BLaER1 treated with 17β-estradiol and CSF1 and Interleukin-3, amounts not matched to agents 10 nM and 100 nM (cell line): ENCODE data around the gene SEMA3C.

Experiments
- H3K27ac ChIP-seq, 11 experiments: shearing (Covaris generic); formaldehyde crosslinking; 2 replicates each; pipeline ENCODE4 v1.8.1; 2022
- H3K27me3 ChIP-seq, 11 experiments: shearing (Covaris generic); formaldehyde crosslinking; 2 replicates each; pipeline ENCODE4 v1.8.1; 2022
- H3K36me3 ChIP-seq, 11 experiments: shearing (Covaris generic); formaldehyde crosslinking; 2 replicates each; pipeline ENCODE4 v1.8.1; 2022
- H3K4me1 ChIP-seq, 10 experiments: shearing (Covaris generic); formaldehyde crosslinking; 2 replicates each; pipeline ENCODE4 v1.8.1; 2022
- H3K4me2 ChIP-seq, 11 experiments: shearing (Covaris generic); formaldehyde crosslinking; 2 replicates each; pipeline ENCODE4 v1.8.1; 2022
- H3K4me3 ChIP-seq, 10 experiments: shearing (Covaris generic); formaldehyde crosslinking; 2 replicates each; pipeline ENCODE4 v1.8.1; 2022
- H3K9ac ChIP-seq, 11 experiments: shearing (Covaris generic); formaldehyde crosslinking; 2 replicates each; pipeline ENCODE4 v1.8.1; 2022
- H3K9me3 ChIP-seq, 11 experiments: shearing (Covaris generic); formaldehyde crosslinking; replicated peaks in 1 of 11; 2 replicates each; pipeline ENCODE4 v1.8.1; 2022
- H4K20me1 ChIP-seq, 11 experiments: shearing (Covaris generic); formaldehyde crosslinking; 2 replicates each; pipeline ENCODE4 v1.8.1; 2022
- Cebpa-rat ChIP-seq, 11 experiments: shearing (Covaris generic); IDR thresholded peaks; 2 replicates each; pipeline ENCODE4 v1.8.1; 2022

Gene SEMA3C

GRCh38 chr7:80763704-80764103 lies 155.1 kb downstream of the SEMA3C start:
- Histone ChIP-seq H4K20me1 (no peaks in the 10 kb centered on the region), H3K9me3 (no peaks in the 10 kb centered on the region), H3K36me3 (no peaks in the 10 kb centered on the region), H3K27ac (no peak overlapping the region), H3K4me1 (no peaks in the 10 kb centered on the region), H3K4me2 (no peak overlapping the region), H3K4me3 (no peak overlapping the region), H3K9ac (no peak overlapping the region), H3K27me3 (no peaks in the 10 kb centered on the region)
- no peak for TF ChIP-seq Cebpa-rat (IDR thresholded peaks at IDR 0.05)

- H3K9ac ChIP-seq = no peak overlapping the region
- H3K36me3 ChIP-seq = no peaks in the 10 kb centered on the region
- TF ChIP-seq Cebpa-rat (IDR thresholded peaks at IDR 0.05) = no peak
- H3K9me3 ChIP-seq = no peaks in the 10 kb centered on the region
- H3K4me3 ChIP-seq = no peak overlapping the region
- H3K27me3 ChIP-seq = no peaks in the 10 kb centered on the region
- no peaks in the 10 kb centered on the region for H4K20me1 ChIP-seq
- no peak overlapping the region for H3K4me2 ChIP-seq
- H3K27ac ChIP-seq = no peak overlapping the region
- no peaks in the 10 kb centered on the region for H3K4me1 ChIP-seq
Observed at GRCh38 chr7:80763289-80763688, 155.6 kb downstream of the SEMA3C start.

DNA sequence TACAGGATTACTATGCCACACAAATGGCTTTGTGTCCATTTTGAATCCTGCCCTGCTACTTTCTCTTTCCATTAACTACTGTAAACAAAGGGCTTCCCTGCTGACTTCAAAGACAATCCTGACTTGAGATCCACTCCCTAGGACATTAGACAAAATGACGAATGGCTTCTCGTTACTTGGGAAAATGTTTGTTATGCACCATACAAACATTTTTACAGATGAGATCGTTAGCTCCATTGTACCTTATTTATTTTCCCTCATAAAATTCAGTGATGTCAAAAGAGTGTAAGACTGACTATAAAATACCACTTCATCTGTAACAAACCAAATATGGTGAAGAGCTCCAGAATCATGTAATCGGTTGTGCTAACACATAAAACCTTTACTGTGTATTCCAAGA lies 158.6 kb downstream of the SEMA3C start:
- Histone ChIP-seq H3K9me3 (no peaks in the 10 kb centered on the region), H3K9ac (no peak overlapping the region), H3K36me3 (no peaks in the 10 kb centered on the region), H3K4me1 (no peaks in the 10 kb centered on the region), H3K27me3 (no peaks in the 10 kb centered on the region), H3K4me3 (no peak overlapping the region), H3K4me2 (no peak overlapping the region), H3K27ac (no peak overlapping the region), H4K20me1 (no peaks in the 10 kb centered on the region)
- TF ChIP-seq Cebpa-rat (IDR thresholded peaks at IDR 0.05) = no peak

- no peaks in the 10 kb centered on the region for H3K36me3 ChIP-seq
- no peaks in the 10 kb centered on the region for H3K9me3 ChIP-seq
- H3K4me1 ChIP-seq = no peaks in the 10 kb centered on the region
- no peak overlapping the region for H3K27ac ChIP-seq
- no peaks in the 10 kb centered on the region for H3K27me3 ChIP-seq
- H3K4me2 ChIP-seq = no peak overlapping the region
- H4K20me1 ChIP-seq = no peaks in the 10 kb centered on the region
- no peak overlapping the region for H3K4me3 ChIP-seq
- no peak for TF ChIP-seq Cebpa-rat (IDR thresholded peaks at IDR 0.05)
- no peak overlapping the region for H3K9ac ChIP-seq
Observed at GRCh38 chr7:80752954-80753690, 165.7 kb downstream of the SEMA3C start.

DNA sequence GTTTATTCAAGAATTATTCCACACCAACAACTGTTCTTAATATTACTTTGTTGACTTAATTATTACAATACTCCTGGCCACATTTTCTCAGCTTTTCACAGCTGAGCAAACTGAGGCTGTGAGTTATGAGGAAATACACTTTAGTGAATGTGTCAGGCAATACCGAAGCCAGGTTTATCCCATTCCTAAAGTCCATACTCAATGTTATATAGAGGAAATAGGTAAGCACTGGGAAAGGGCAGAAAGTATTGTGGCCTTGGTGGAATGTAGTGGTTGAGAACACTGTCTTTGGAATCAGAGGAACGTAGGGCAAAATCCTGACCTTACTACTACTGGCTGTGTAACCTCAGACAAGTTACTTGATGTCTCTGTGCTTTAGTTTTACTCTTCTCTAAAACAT lies 169.6 kb downstream of the SEMA3C start:
- Histone ChIP-seq H3K4me1 (no peaks in the 10 kb centered on the region), H3K27me3 (no peaks in the 10 kb centered on the region), H3K4me2 (no peak overlapping the region), H3K9ac (no peak overlapping the region), H3K27ac (no peak overlapping the region), H3K4me3 (no peak overlapping the region), H4K20me1 (no peaks in the 10 kb centered on the region), H3K9me3 (no peaks in the 10 kb centered on the region), H3K36me3 (no peaks in the 10 kb centered on the region)
- no peak for TF ChIP-seq Cebpa-rat (IDR thresholded peaks at IDR 0.05)

DNA sequence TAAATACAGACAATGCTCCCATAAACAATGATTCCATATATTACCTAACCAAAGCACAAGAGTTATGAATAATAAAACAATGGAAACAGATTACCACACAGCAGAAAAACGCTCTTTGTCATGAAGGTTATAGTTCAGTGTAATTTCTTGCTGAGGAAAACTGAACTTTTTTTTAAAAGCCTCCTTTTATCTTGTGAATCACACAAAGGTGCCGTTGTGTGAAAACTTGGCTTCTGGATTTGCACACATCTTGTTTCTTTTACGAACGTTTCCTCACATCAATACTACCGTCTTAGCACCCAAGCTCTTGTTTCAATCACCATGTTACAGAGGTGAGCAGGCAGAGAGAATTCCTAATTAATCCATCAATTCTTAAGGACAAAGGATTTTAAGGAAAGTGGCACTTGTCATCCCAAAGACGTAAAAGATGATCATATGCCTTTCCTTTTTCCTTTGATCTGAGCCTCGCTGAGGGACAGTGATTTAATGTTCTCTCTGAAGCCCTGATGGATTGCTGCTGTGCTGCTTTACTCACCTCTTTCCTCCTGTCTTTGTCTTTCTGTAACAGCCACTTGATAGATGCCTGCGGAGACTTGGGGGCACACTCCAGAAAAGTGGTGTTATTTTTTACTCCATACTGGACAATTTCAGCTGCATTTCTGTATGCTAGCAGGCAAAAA lies 170.3 kb downstream of the SEMA3C start:
- H4K20me1 ChIP-seq = no peaks in the 10 kb centered on the region
- H3K4me3 ChIP-seq = no peak overlapping the region
- no peak overlapping the region for H3K4me2 ChIP-seq
- TF ChIP-seq Cebpa-rat (IDR thresholded peaks at IDR 0.05) = no peak
- no peak overlapping the region for H3K27ac ChIP-seq
- no peaks in the 10 kb centered on the region for H3K27me3 ChIP-seq
- no peaks in the 10 kb centered on the region for H3K9me3 ChIP-seq
- H3K9ac ChIP-seq = no peak overlapping the region
- no peaks in the 10 kb centered on the region for H3K36me3 ChIP-seq
- no peaks in the 10 kb centered on the region for H3K4me1 ChIP-seq

- TF ChIP-seq Cebpa-rat (IDR thresholded peaks at IDR 0.05) = no peak
- no peaks in the 10 kb centered on the region for H3K9me3 ChIP-seq
- H4K20me1 ChIP-seq = no peaks in the 10 kb centered on the region
- H3K4me2 ChIP-seq = no peak overlapping the region
- no peak overlapping the region for H3K9ac ChIP-seq
- H3K27ac ChIP-seq = no peak overlapping the region
- H3K4me1 ChIP-seq = no peaks in the 10 kb centered on the region
- no peaks in the 10 kb centered on the region for H3K36me3 ChIP-seq
- no peaks in the 10 kb centered on the region for H3K27me3 ChIP-seq
- H3K4me3 ChIP-seq = no peak overlapping the region
Observed at GRCh38 chr7:80740778-80741545, 177.9 kb downstream of the SEMA3C start.

DNA sequence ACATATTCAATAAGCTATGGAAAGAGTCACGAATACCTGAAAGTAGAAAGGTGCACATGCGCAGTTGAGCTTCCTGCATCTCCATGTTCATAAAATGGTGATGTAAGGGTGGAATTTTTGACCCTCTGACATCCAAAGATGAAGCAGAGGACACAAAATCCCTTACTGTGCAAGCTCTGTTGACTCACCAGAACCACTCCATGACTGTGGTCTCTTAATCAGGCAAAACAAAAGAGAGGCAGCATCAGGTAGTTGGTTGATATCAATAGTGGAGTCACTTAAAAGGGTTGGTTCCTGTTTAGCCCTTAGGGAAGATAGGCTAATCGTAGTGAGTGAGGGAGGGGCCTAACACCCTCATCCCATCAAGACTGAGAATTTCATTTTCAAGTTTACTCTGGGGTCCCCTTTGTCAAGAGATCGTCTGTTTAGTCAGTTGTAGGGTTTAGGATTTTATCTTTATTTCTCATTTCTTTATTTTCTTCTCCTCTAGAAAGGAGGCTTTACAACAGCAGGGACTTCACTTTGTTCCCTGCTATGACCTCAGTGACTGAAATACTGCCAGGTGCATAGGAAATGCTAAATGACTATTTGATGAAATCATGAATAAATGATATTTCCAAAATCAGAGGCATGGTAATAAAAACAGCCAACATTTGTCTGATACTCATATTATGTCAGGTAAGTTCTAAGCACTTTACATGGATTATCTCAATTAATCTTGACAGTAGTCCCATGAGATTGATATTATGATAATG lies 182.3 kb downstream of the SEMA3C start:
- no peak overlapping the region for H3K27ac ChIP-seq
- no peak overlapping the region for H3K9ac ChIP-seq
- H3K4me3 ChIP-seq = no peak overlapping the region
- H3K27me3 ChIP-seq = no peaks in the 10 kb centered on the region
- H3K36me3 ChIP-seq = no peaks in the 10 kb centered on the region
- H3K9me3 ChIP-seq = no peaks in the 10 kb centered on the region; a peak in 1 of 22 replicates
- no peak overlapping the region for H3K4me2 ChIP-seq
- no peak for TF ChIP-seq Cebpa-rat (IDR thresholded peaks at IDR 0.05)
- H4K20me1 ChIP-seq = no peaks in the 10 kb centered on the region
- H3K4me1 ChIP-seq = peaks cover 0 to 5% (median 0%) of the 10 kb centered on the region in 10 experiments; a peak in 5 of 20 replicates

DNA sequence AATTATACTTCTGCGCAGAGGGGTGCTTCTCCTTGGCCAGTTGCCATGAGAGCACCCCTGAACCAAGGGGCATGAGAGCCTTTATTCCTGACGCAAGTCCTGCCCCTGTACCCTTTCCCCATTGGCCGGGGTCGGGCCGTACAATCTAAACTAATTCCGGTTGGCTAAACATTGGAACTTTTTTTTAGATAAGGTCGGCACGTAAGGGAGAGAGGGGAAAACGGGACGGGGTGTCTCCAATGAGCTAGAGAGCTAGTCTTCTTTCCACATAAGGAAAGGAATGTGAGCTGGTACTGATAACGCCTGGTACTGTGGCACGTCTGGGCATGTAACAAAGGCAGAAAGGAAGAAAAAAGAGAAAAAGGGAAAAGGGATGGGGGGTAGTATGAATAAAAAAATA lies 183.5 kb downstream of the SEMA3C start:
- H3K27me3 ChIP-seq = no peaks in the 10 kb centered on the region
- H3K4me2 ChIP-seq = no peak overlapping the region
- peaks cover 0 to 7% (median 0%) of the 10 kb centered on the region in 10 experiments; a peak in 6 of 20 replicates for H3K4me1 ChIP-seq
- no peaks in the 10 kb centered on the region for H4K20me1 ChIP-seq
- H3K9ac ChIP-seq = no peak overlapping the region
- H3K36me3 ChIP-seq = no peaks in the 10 kb centered on the region
- no peak overlapping the region for H3K27ac ChIP-seq
- no peak overlapping the region for H3K4me3 ChIP-seq
- H3K9me3 ChIP-seq = no peaks in the 10 kb centered on the region; a peak in 1 of 22 replicates
- no peak for TF ChIP-seq Cebpa-rat (IDR thresholded peaks at IDR 0.05)
